Esophagus squamous epithelium (tissue), 4 donors: ENCODE data around the gene RTN4RL1.

Source experiments
- POLR2A ChIP-seq, 4 donors: fragments of 450-650 bp; IDR thresholded peaks; one replicate each; pipeline ENCODE4 v1.6.1; 2017; ENCODE audit warnings: antibody characterized with exemption in 4 of 4, mild to moderate bottlenecking in 4 of 4, moderate library complexity in 3 of 4
- TF ChIP-seq, protein P1 (sequence below), 6 experiments: fragments of 450-650 bp in 4 of 6; fragments of 200-600 bp in 2 of 6; sonication (generic) in 2 of 6; IDR thresholded peaks; one replicate each; pipeline ENCODE4 v1.5.1; 2016 to 2019; ENCODE audit warnings: antibody characterized with exemption in 6 of 6, mild to moderate bottlenecking in 4 of 6, moderate library complexity in 4 of 6

- TF ChIP-seq, protein P1, sequence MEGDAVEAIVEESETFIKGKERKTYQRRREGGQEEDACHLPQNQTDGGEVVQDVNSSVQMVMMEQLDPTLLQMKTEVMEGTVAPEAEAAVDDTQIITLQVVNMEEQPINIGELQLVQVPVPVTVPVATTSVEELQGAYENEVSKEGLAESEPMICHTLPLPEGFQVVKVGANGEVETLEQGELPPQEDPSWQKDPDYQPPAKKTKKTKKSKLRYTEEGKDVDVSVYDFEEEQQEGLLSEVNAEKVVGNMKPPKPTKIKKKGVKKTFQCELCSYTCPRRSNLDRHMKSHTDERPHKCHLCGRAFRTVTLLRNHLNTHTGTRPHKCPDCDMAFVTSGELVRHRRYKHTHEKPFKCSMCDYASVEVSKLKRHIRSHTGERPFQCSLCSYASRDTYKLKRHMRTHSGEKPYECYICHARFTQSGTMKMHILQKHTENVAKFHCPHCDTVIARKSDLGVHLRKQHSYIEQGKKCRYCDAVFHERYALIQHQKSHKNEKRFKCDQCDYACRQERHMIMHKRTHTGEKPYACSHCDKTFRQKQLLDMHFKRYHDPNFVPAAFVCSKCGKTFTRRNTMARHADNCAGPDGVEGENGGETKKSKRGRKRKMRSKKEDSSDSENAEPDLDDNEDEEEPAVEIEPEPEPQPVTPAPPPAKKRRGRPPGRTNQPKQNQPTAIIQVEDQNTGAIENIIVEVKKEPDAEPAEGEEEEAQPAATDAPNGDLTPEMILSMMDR (IDR thresholded peaks at IDR 0.05) = no peak
- no peak for TF ChIP-seq POLR2A (IDR thresholded peaks at IDR 0.05)
Observed at GRCh38 chr17:2063261-2064146, 38.4 kb upstream of the RTN4RL1 start.
